ENCODE data around the gene CACNA2D1. TPM values are rescaled to one million over a fixed set of nuclear protein-coding genes. Genes with fewer than 3 reads are reported as not detected.

Gene CACNA2D1
- total RNA-seq, 1 experiment from 2014 or later = 36.2 TPM

GRCh38 chr7:82049891-82050533 is 393.6 kb downstream of the CACNA2D1 start:
- H4K91ac ChIP-seq (ENCODE audit: insufficient read length, low read depth, low read length) = no peak overlapping the region
- Mint-ChIP-seq H3K27ac (peak overlapping the region; percentile 16 to 54 (median 53); a peak in 5 of 7 replicates), H3K27me3 (ENCODE audit: low read depth) (no peaks in the 10 kb centered on the region), H3K4me3 (no peak overlapping the region), H3K36me3 (ENCODE audit: insufficient read depth in 1 of 3, low read depth in 3 of 3) (no peaks in the 10 kb centered on the region; a peak in 1 of 7 replicates), H3K4me1 (peaks cover 0 to 13% of the 10 kb centered on the region in 2 experiments; a peak in 2 of 4 replicates), H3K9me3 (no peaks in the 10 kb centered on the region)
- no peak overlapping the region for H2BK5ac ChIP-seq (ENCODE audit: insufficient read length, low read length)
- H3K56ac ChIP-seq (ENCODE audit: insufficient read length, low read depth, low read length) = no peak overlapping the region
- no peaks in the 10 kb centered on the region for H3K79me1 ChIP-seq (ENCODE audit: insufficient read depth, low read depth, low read length, poor library complexity, severe bottlenecking)
- no peaks in the 10 kb centered on the region for H3K79me2 ChIP-seq (ENCODE audit: insufficient read depth, low read length)
- H3K27me3 ChIP-seq (ENCODE audit: insufficient read depth, low read length) = no peaks in the 10 kb centered on the region
- no peak overlapping the region for H2AK5ac ChIP-seq (ENCODE audit: insufficient read length, low read length)
- no peak overlapping the region for H4K5ac ChIP-seq (ENCODE audit: insufficient read length, low read depth, low read length)
- no peaks in the 10 kb centered on the region for H4K20me1 ChIP-seq (ENCODE audit: control insufficient read depth, insufficient read depth, insufficient read length)
- no peak for DNase-seq
- H2BK12ac ChIP-seq (ENCODE audit: insufficient read length, low read depth, low read length) = no peak overlapping the region
- H3K23me2 ChIP-seq (ENCODE audit: insufficient read length, low read depth, low read length, poor library complexity, severe bottlenecking) = no peaks in the 10 kb centered on the region
- H3K23ac ChIP-seq (ENCODE audit: insufficient read length, low read depth, low read length) = no peak overlapping the region
- H3K9me3 ChIP-seq (ENCODE audit: control insufficient read depth, low read depth, low read length) = no peaks in the 10 kb centered on the region
- H3T11ph ChIP-seq (ENCODE audit: low read length) = no peak overlapping the region
- H3K27ac ChIP-seq (ENCODE audit: insufficient read length, low read depth, low read length) = no peak overlapping the region
- WGBS (ENCODE audit: extremely low coverage, insufficient read length, low lambda C conversion rate) = no CpG with 5 or more reads among the region's 1 CpG
- H3K14ac ChIP-seq (ENCODE audit: insufficient read depth, low read length) = no peak overlapping the region
- no peak overlapping the region for H3K9ac ChIP-seq (ENCODE audit: extremely low read depth, insufficient read length, low read length)
- H4K8ac ChIP-seq (replicated peaks; ENCODE audit: insufficient read length, low read depth, low read length) = no peak overlapping the region
- no peak overlapping the region for H2BK15ac ChIP-seq (ENCODE audit: low read depth, low read length)
- H2AFZ ChIP-seq (ENCODE audit: low read length) = no peak overlapping the region
- no peak overlapping the region for H3K18ac ChIP-seq (ENCODE audit: insufficient read length, low read depth, low read length)
- H3K4ac ChIP-seq (ENCODE audit: low read depth, low read length) = no peak overlapping the region
- no peaks in the 10 kb centered on the region for H3K4me1 ChIP-seq (ENCODE audit: insufficient read depth, low read length)
- no peak overlapping the region for H2BK20ac ChIP-seq (ENCODE audit: low read depth, low read length, poor library complexity, severe bottlenecking)
- TF ChIP-seq CTCF (conservative IDR thresholded peaks at IDR 0.05) = no peak
- H2BK120ac ChIP-seq (ENCODE audit: low read depth, low read length, poor library complexity, severe bottlenecking) = no peak overlapping the region
- H3K4me2 ChIP-seq (ENCODE audit: insufficient read depth, insufficient read length, low read length) = no peak overlapping the region
